ENCODE results near the gene CXCR6.

The CXCR6 gene

GRCh38 chr3:45932112-45932511 lies 11.2 kb upstream of the CXCR6 start:
- DNase-seq (ENCODE audit: low spot score): no peak
- TF ChIP-seq, protein P1, sequence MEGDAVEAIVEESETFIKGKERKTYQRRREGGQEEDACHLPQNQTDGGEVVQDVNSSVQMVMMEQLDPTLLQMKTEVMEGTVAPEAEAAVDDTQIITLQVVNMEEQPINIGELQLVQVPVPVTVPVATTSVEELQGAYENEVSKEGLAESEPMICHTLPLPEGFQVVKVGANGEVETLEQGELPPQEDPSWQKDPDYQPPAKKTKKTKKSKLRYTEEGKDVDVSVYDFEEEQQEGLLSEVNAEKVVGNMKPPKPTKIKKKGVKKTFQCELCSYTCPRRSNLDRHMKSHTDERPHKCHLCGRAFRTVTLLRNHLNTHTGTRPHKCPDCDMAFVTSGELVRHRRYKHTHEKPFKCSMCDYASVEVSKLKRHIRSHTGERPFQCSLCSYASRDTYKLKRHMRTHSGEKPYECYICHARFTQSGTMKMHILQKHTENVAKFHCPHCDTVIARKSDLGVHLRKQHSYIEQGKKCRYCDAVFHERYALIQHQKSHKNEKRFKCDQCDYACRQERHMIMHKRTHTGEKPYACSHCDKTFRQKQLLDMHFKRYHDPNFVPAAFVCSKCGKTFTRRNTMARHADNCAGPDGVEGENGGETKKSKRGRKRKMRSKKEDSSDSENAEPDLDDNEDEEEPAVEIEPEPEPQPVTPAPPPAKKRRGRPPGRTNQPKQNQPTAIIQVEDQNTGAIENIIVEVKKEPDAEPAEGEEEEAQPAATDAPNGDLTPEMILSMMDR (IDR thresholded peaks at IDR 0.05; ENCODE audit: extremely low read depth, insufficient read depth, missing control alignments): no peak
- in situ Hi-C loops (cut with MboI; ENCODE audit: low pct_unique_long_range_greater_than_20kb, low sequenced_read_pairs, unreplicated experiment): no loop called here

DNA sequence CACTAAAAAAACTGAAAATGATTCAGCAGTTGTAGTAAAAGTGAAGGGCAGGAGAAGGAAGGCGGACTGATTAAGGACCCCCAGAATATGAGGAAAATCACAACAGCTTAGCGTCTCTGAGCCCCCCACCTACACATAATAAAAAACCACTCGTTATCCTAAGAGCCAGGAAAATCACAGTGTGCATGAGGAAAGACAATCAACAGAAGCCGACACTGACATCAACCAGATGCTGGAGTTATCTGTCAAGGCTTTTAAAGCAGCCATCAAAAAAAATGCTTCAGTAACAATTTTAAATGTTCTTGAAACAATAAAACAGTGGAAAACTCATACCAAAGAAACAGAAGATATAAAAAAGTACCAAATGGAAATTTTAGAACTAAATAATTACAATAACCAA lies 9.7 kb upstream of the CXCR6 start:
- no peak for DNase-seq (ENCODE audit: low spot score)
- TF ChIP-seq, protein P1 (IDR thresholded peaks at IDR 0.05; ENCODE audit: extremely low read depth, insufficient read depth, missing control alignments): no peak
- in situ Hi-C loops (cut with MboI; ENCODE audit: low pct_unique_long_range_greater_than_20kb, low sequenced_read_pairs, unreplicated experiment): no loop called here

GRCh38 chr3:45936261-45936660 lies 7.0 kb upstream of the CXCR6 start:
- DNase-seq (ENCODE audit: low spot score): no peak
- TF ChIP-seq, protein P1 (IDR thresholded peaks at IDR 0.05; ENCODE audit: extremely low read depth, insufficient read depth, missing control alignments): no peak
- in situ Hi-C loops (cut with MboI; ENCODE audit: low pct_unique_long_range_greater_than_20kb, low sequenced_read_pairs, unreplicated experiment): no loop called here

GRCh38 chr3:45937206-45938042 lies 5.8 kb upstream of the CXCR6 start:
- no peak for DNase-seq (ENCODE audit: low spot score)
- in situ Hi-C loops (cut with MboI; ENCODE audit: low pct_unique_long_range_greater_than_20kb, low sequenced_read_pairs, unreplicated experiment): no loop called here
- TF ChIP-seq, protein P1 (IDR thresholded peaks at IDR 0.05; ENCODE audit: extremely low read depth, insufficient read depth, missing control alignments): no peak

DNA sequence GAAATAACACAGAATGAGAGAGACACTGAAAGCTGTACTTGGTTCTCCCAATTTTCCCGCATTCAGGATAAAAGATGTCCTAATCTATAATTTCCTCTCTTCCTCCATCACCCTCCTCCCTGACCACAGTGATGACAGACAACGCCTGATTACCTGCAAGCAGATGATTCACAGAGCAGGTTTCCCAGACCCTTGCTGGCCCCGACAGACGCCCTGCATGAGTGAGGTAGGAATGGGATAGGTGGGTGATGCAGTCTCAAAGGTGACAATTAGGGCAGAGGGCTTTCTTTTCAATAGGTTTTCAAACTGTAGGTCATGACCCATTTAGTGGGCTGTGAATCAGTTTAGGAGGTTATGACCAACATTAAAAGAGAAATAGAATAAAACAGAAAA lies 5.2 kb upstream of the CXCR6 start:
- no peak for DNase-seq (ENCODE audit: low spot score)
- in situ Hi-C loops (cut with MboI; ENCODE audit: low pct_unique_long_range_greater_than_20kb, low sequenced_read_pairs, unreplicated experiment): no loop called here
- TF ChIP-seq, protein P1 (IDR thresholded peaks at IDR 0.05; ENCODE audit: extremely low read depth, insufficient read depth, missing control alignments): no peak

DNA sequence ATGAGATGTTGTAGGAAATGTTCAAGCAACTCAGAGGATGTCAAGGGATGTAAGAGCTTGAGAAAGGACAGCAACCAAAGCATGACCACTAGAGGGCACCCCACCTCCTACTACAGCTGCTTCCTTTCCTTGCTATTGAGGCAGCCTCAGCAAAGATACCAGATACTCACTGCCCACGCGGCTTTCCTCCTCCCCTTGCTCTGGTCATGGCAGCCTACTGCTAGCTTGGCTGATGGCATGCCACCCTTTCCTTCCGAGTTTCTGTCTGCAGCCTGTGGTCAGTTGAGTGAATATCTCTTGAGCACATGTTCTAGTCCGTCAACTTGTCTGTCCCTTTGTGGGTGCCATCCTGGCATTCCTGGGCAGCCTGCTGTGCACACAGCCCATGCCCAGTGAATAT lies 4.4 kb upstream of the CXCR6 start:
- TF ChIP-seq, protein P1 (IDR thresholded peaks at IDR 0.05; ENCODE audit: extremely low read depth, insufficient read depth, missing control alignments): peak; percentile 85
- in situ Hi-C loops (cut with MboI; ENCODE audit: low pct_unique_long_range_greater_than_20kb, low sequenced_read_pairs, unreplicated experiment): no loop called here
- peak; percentile 81 for DNase-seq (ENCODE audit: low spot score)

Measured in GM13977 (cell line).